K562 (cell line): ENCODE measurements around the gene DRC1. TPM values are rescaled to one million over a fixed set of nuclear protein-coding genes. Genes with fewer than 3 reads are reported as not detected.

Experiments
- BCL6 ChIP-seq: fragments of 250-450 bp; sonication (Bioruptor Pico); IDR thresholded peaks from 2 replicates; pipeline ENCODE4 v1.4.0; 2020
- CSDE1 ChIP-seq, 2 experiments: fragments of 450-650 bp; IDR thresholded peaks; 2 replicates each; pipeline ENCODE4 v1.6.1; 2016; ENCODE audit warnings: mild to moderate bottlenecking in 1 of 2
- FOXA3 ChIP-seq, 2 experiments: fragments of 450-650 bp in 1 of 2; sonication (generic) in 1 of 2; formaldehyde crosslinking; IDR thresholded peaks in 1 of 2; conservative IDR thresholded peaks in 1 of 2; 2 replicates each; pipeline versions ENCODE4 v1.4.0 to v1.8.0; 2020 to 2022; ENCODE audit warnings: mild to moderate bottlenecking in 2 of 2, missing genetic modification reagents in 1 of 2
- LARP7 ChIP-seq: fragments of 450-650 bp; IDR thresholded peaks from 2 replicates; pipeline ENCODE4 v1.6.1; 2016
- MAFF ChIP-seq: IDR thresholded peaks from 2 replicates; pipeline ENCODE4 v1.6.1; 2012; ENCODE audit warnings: low read length, improper control_type of control experiment
- NBN ChIP-seq: fragments of 450-650 bp; IDR thresholded peaks from 2 replicates; pipeline ENCODE4 v1.6.1; 2016; ENCODE audit warnings: low read depth, mild to moderate bottlenecking
- NCOA1 ChIP-seq: fragments of 450-650 bp; IDR thresholded peaks from 2 replicates; pipeline ENCODE4 v1.6.1; 2016; ENCODE audit warnings: low read depth
- NFRKB ChIP-seq: fragments of 450-650 bp; IDR thresholded peaks from 2 replicates; pipeline ENCODE4 v1.6.1; 2016; ENCODE audit warnings: low read depth
- NUFIP1 ChIP-seq: fragments of 450-650 bp; IDR thresholded peaks from 2 replicates; pipeline ENCODE4 v1.6.1; 2018; ENCODE audit not compliant: partially characterized antibody
- PPARD ChIP-seq: fragments of 250-450 bp; sonication (Bioruptor Pico); IDR thresholded peaks from 2 replicates; pipeline ENCODE4 v1.8.0; 2022; ENCODE audit warnings: inconsistent platforms, mild to moderate bottlenecking, moderate library complexity
- ZNF263 ChIP-seq: sonication (generic); formaldehyde crosslinking; IDR thresholded peaks from 2 replicates; pipeline ENCODE4 v1.8.0; 2022; ENCODE audit warnings: mild to moderate bottlenecking, missing genetic modification reagents, borderline replicate concordance
- ZNF3 ChIP-seq: fragments of 250-450 bp; sonication (Bioruptor Pico); IDR thresholded peaks from 2 replicates; pipeline ENCODE4 v1.5.0; 2021; ENCODE audit warnings: mild to moderate bottlenecking, moderate library complexity
- ZNF354B ChIP-seq: fragments of 250-450 bp; sonication (Bioruptor Pico); IDR thresholded peaks from 2 replicates; pipeline ENCODE4 v1.4.0; 2020
- polyA plus RNA-seq, 8 experiments: library from polyadenylated mRNA; depleted of rRNA in 4 of 8; stranded (reverse) in 5 of 8; unstranded in 3 of 8; fragments of >200 nt; fragmentation: Nextera tagmentation in 2 of 8; fragmentation: Illumina TruSeq in 1 of 8; extraction: Ambion mirVana in 2 of 8; extraction: Trizol in 1 of 8; gene quantifications; 2 replicates each; pipeline versions ENCODE4 v1.2.1 to v1.2.3, GENCODE V29; 2011 to 2014; ENCODE audit warnings: inconsistent platforms in 1 of 8, missing spikeins in 1 of 8
- total RNA-seq, 7 experiments: library from RNA; depleted of rRNA in 6 of 7; stranded (reverse); fragments of >200 nt in 6 of 7; fragmentation: Illumina TruSeq in 2 of 7; extraction: Trizol in 2 of 7; gene quantifications; 2 replicates each; pipeline versions ENCODE4 v1.2.1 to v1.2.3, GENCODE V29; 2011 to 2021; ENCODE audit warnings: low replicate concordance in 1 of 7
- TF ChIP-seq, protein P1 (sequence below): fragments of 450-650 bp; IDR thresholded peaks from 2 replicates; pipeline ENCODE4 v1.6.1; 2016; ENCODE audit warnings: antibody characterized with exemption
- TF ChIP-seq, protein P2 (sequence below), 3 experiments: fragments of 200-800 bp in 1 of 3; fragments of 250-450 bp in 1 of 3; fragments of 450-650 bp in 1 of 3; sonication (Bioruptor Pico) in 1 of 3; sonication (Bioruptor generic) in 1 of 3; formaldehyde crosslinking in 1 of 3; IDR thresholded peaks; 2 replicates each; pipeline versions ENCODE4 v1.6.1 to v1.8.0; 2016 to 2022; ENCODE audit warnings: mild to moderate bottlenecking in 2 of 3, missing genetic modification characterization in 2 of 3, missing compliant biosample characterization in 1 of 3, moderate library complexity in 1 of 3
- TF ChIP-seq, protein P3 (sequence below): fragments of 250-450 bp; sonication (Bioruptor Pico); IDR thresholded peaks from 2 replicates; pipeline ENCODE4 v1.8.0; 2022; ENCODE audit warnings: moderate library complexity, mild to moderate bottlenecking, inconsistent platforms
- TF ChIP-seq, protein P4 (sequence below): sonication (generic); formaldehyde crosslinking; IDR thresholded peaks from 2 replicates; pipeline ENCODE4 v1.8.0; 2023; ENCODE audit warnings: mild to moderate bottlenecking, missing genetic modification reagents
- TF ChIP-seq, protein P5 (sequence below): sonication (generic); formaldehyde crosslinking; IDR thresholded peaks from 2 replicates; pipeline ENCODE4 v1.4.0; 2020; ENCODE audit warnings: mild to moderate bottlenecking, missing genetic modification reagents

Gene DRC1
- total and polyA plus RNA-seq, 9 of the 15 experiments (the other 6 are each of a cell fraction or from before 2014, with no cell fraction given): 0.07 to 0.10 TPM; not detected in 7

DNA sequence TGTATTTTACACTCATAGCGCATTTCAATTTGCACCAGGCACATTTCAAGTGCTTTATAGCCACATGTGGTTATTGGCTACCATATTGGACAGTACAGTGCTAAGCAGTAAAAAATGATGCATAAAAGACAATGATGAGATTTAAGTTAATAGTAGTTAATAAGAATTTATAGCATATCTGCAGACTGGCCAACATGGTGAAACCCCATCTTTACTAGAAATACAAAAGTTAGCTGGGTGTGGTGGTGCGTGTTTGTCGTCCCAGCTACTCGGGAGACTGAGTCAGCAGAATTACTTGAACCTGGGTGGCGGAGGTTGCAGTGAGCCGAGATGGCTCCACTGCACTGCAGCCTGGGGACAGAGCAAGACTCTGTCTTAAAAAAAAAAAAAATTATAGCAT is 9.7 kb downstream of the DRC1 start (continued):
- TF ChIP-seq, protein P1, sequence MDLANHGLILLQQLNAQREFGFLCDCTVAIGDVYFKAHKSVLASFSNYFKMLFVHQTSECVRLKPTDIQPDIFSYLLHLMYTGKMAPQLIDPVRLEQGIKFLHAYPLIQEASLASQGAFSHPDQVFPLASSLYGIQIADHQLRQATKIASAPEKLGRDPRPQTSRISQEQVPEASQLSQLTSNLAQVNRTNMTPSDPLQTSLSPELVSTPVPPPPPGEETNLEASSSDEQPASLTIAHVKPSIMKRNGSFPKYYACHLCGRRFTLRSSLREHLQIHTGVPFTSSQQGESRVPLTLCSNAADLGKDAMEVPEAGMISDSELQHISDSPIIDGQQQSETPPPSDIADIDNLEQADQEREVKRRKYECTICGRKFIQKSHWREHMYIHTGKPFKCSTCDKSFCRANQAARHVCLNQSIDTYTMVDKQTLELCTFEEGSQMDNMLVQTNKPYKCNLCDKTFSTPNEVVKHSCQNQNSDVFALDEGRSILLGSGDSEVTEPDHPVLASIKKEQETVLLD: 0 out of 2 replicates have a peak, but pooled peaks have one; percentile 25
- no peak for TF ChIP-seq ZNF354B
- TF ChIP-seq, protein P2, sequence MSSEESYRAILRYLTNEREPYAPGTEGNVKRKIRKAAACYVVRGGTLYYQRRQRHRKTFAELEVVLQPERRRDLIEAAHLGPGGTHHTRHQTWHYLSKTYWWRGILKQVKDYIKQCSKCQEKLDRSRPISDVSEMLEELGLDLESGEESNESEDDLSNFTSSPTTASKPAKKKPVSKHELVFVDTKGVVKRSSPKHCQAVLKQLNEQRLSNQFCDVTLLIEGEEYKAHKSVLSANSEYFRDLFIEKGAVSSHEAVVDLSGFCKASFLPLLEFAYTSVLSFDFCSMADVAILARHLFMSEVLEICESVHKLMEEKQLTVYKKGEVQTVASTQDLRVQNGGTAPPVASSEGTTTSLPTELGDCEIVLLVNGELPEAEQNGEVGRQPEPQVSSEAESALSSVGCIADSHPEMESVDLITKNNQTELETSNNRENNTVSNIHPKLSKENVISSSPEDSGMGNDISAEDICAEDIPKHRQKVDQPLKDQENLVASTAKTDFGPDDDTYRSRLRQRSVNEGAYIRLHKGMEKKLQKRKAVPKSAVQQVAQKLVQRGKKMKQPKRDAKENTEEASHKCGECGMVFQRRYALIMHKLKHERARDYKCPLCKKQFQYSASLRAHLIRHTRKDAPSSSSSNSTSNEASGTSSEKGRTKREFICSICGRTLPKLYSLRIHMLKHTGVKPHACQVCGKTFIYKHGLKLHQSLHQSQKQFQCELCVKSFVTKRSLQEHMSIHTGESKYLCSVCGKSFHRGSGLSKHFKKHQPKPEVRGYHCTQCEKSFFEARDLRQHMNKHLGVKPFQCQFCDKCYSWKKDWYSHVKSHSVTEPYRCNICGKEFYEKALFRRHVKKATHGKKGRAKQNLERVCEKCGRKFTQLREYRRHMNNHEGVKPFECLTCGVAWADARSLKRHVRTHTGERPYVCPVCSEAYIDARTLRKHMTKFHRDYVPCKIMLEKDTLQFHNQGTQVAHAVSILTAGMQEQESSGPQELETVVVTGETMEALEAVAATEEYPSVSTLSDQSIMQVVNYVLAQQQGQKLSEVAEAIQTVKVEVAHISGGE (CRISPR knock-in tag; IDR thresholded peaks at IDR 0.05): no peak
- TF ChIP-seq LARP7: no peak
- TF ChIP-seq, protein P3, sequence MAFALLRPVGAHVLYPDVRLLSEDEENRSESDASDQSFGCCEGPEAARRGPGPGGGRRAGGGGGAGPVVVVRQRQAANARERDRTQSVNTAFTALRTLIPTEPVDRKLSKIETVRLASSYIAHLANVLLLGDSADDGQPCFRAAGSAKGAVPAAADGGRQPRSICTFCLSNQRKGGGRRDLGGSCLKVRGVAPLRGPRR (CRISPR knock-in tag): no peak
- TF ChIP-seq CSDE1 (IDR thresholded peaks at IDR 0.05): no peak
- no peak for TF ChIP-seq ZNF263 (CRISPR knock-in tag)
- TF ChIP-seq, protein P4, sequence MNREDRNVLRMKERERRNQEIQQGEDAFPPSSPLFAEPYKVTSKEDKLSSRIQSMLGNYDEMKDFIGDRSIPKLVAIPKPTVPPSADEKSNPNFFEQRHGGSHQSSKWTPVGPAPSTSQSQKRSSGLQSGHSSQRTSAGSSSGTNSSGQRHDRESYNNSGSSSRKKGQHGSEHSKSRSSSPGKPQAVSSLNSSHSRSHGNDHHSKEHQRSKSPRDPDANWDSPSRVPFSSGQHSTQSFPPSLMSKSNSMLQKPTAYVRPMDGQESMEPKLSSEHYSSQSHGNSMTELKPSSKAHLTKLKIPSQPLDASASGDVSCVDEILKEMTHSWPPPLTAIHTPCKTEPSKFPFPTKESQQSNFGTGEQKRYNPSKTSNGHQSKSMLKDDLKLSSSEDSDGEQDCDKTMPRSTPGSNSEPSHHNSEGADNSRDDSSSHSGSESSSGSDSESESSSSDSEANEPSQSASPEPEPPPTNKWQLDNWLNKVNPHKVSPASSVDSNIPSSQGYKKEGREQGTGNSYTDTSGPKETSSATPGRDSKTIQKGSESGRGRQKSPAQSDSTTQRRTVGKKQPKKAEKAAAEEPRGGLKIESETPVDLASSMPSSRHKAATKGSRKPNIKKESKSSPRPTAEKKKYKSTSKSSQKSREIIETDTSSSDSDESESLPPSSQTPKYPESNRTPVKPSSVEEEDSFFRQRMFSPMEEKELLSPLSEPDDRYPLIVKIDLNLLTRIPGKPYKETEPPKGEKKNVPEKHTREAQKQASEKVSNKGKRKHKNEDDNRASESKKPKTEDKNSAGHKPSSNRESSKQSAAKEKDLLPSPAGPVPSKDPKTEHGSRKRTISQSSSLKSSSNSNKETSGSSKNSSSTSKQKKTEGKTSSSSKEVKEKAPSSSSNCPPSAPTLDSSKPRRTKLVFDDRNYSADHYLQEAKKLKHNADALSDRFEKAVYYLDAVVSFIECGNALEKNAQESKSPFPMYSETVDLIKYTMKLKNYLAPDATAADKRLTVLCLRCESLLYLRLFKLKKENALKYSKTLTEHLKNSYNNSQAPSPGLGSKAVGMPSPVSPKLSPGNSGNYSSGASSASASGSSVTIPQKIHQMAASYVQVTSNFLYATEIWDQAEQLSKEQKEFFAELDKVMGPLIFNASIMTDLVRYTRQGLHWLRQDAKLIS (CRISPR knock-in tag): no peak
- TF ChIP-seq ZNF3: no peak
- no peak for TF ChIP-seq BCL6 (CRISPR knock-in tag)
- no peak for TF ChIP-seq FOXA3 (CRISPR knock-in tag; conservative IDR thresholded peaks at IDR 0.05 in 1 of 2, IDR thresholded peaks at IDR 0.05 in 1 of 2)
- TF ChIP-seq NFRKB: no peak
- TF ChIP-seq PPARD (CRISPR knock-in tag): no peak
- TF ChIP-seq NBN: peak; percentile 13; the same call in 1 of the 2 replicates
- peak; percentile 94 for TF ChIP-seq MAFF
- no peak for TF ChIP-seq NUFIP1
- TF ChIP-seq NCOA1: no peak
- TF ChIP-seq, protein P5, sequence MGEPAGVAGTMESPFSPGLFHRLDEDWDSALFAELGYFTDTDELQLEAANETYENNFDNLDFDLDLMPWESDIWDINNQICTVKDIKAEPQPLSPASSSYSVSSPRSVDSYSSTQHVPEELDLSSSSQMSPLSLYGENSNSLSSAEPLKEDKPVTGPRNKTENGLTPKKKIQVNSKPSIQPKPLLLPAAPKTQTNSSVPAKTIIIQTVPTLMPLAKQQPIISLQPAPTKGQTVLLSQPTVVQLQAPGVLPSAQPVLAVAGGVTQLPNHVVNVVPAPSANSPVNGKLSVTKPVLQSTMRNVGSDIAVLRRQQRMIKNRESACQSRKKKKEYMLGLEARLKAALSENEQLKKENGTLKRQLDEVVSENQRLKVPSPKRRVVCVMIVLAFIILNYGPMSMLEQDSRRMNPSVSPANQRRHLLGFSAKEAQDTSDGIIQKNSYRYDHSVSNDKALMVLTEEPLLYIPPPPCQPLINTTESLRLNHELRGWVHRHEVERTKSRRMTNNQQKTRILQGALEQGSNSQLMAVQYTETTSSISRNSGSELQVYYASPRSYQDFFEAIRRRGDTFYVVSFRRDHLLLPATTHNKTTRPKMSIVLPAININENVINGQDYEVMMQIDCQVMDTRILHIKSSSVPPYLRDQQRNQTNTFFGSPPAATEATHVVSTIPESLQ (CRISPR knock-in tag): no peak
